Upper lobe of right lung (tissue), 1 donor: ENCODE results near the gene GPC3. TPM values are rescaled to one million over a fixed set of nuclear protein-coding genes. Genes with fewer than 3 reads are reported as not detected.

Experiments used
- ATAC-seq: fragments of 200-7000 bp; cut with Tn5 transposase; one replicate; pipeline ENCODE4 v1.9.1; 2020; ENCODE audit warnings: mild to moderate bottlenecking, moderate library complexity
- DNase-seq: peaks from one replicate; pipeline ENCODE4 v3.0.0-alpha.2; 2020
- H3K27ac ChIP-seq: fragments of 200-600 bp; one replicate; pipeline ENCODE4 v1.8.0; 2022
- H3K27me3 ChIP-seq: fragments of 200-600 bp; one replicate; pipeline ENCODE4 v1.8.0; 2022; ENCODE audit warnings: mild to moderate bottlenecking
- H3K36me3 ChIP-seq: fragments of 200-600 bp; one replicate; pipeline ENCODE4 v1.8.0; 2022
- H3K4me1 ChIP-seq: fragments of 200-600 bp; one replicate; pipeline ENCODE4 v1.8.0; 2022
- H3K4me3 ChIP-seq: fragments of 200-600 bp; one replicate; pipeline ENCODE4 v1.8.0; 2022; ENCODE audit warnings: mild to moderate bottlenecking
- H3K9me3 ChIP-seq: fragments of 200-600 bp; one replicate; pipeline ENCODE4 v1.8.0; 2022
- CTCF ChIP-seq: fragments of 200-600 bp; IDR thresholded peaks from one replicate; pipeline ENCODE4 v1.8.0; 2022; ENCODE audit warnings: antibody characterized with exemption
- intact Hi-C: fragments of 100-400 bp; cut with DNase I; formaldehyde crosslinking; loops from one replicate; pipeline ENCODE4 v1.11.0; 2022
- total RNA-seq: library from RNA; stranded (reverse); fragmentation: NEBNext Ultra II Directional; extraction: Animal tissue kit (Norgen Biotek cat#: 25700); gene quantifications from one replicate; pipeline ENCODE4 v1.2.1, GENCODE V29; 2021
- donor health status: DM: no; HTN: yes; CAD: no; lungs with severe emphysema.

The GPC3 gene
- total RNA-seq, 1 donor from 2014 or later: 67.7 TPM

- no peaks in the 10 kb centered on the region for H3K36me3 ChIP-seq
- ATAC-seq: no peak
- no peak overlapping the region for H3K27ac ChIP-seq
- no peaks in the 10 kb centered on the region for H3K27me3 ChIP-seq
- no peak for DNase-seq
- H3K4me1 ChIP-seq: no peaks in the 10 kb centered on the region
- intact Hi-C loops: no loop called here
- no peaks in the 10 kb centered on the region for H3K9me3 ChIP-seq
- no peak overlapping the region for H3K4me3 ChIP-seq
- TF ChIP-seq CTCF: no peak
Measured at GRCh38 chrX:133980832-133981588, 4.4 kb downstream of the GPC3 start.

GRCh38 chrX:133980406-133980805, 5.0 kb downstream of the GPC3 start:
- DNase-seq: no peak
- no peaks in the 10 kb centered on the region for H3K4me1 ChIP-seq
- intact Hi-C loops: no loop called here
- H3K9me3 ChIP-seq: no peaks in the 10 kb centered on the region
- no peak for ATAC-seq
- no peaks in the 10 kb centered on the region for H3K27me3 ChIP-seq
- H3K27ac ChIP-seq: no peak overlapping the region
- no peak for TF ChIP-seq CTCF
- no peak overlapping the region for H3K4me3 ChIP-seq
- no peaks in the 10 kb centered on the region for H3K36me3 ChIP-seq

- DNase-seq (no peak), ATAC-seq (no peak)
- TF ChIP-seq CTCF: no peak
- H3K36me3 ChIP-seq: no peaks in the 10 kb centered on the region
- H3K4me3 ChIP-seq: no peak overlapping the region
- no peaks in the 10 kb centered on the region for H3K9me3 ChIP-seq
- H3K27me3 ChIP-seq: no peaks in the 10 kb centered on the region
- no peak overlapping the region for H3K27ac ChIP-seq
- intact Hi-C loops: no loop called here
- H3K4me1 ChIP-seq: no peaks in the 10 kb centered on the region
Measured at GRCh38 chrX:133979641-133980230, 5.7 kb downstream of the GPC3 start.

- H3K4me3 ChIP-seq: no peak overlapping the region
- intact Hi-C loops: no loop called here
- H3K4me1 ChIP-seq: no peaks in the 10 kb centered on the region
- no peaks in the 10 kb centered on the region for H3K27me3 ChIP-seq
- H3K36me3 ChIP-seq: no peaks in the 10 kb centered on the region
- TF ChIP-seq CTCF: no peak
- DNase-seq: no peak
- H3K9me3 ChIP-seq: no peaks in the 10 kb centered on the region
- no peak overlapping the region for H3K27ac ChIP-seq
- no peak for ATAC-seq
Measured at GRCh38 chrX:133973704-133974103, 11.7 kb downstream of the GPC3 start.

GRCh38 chrX:133972916-133973315, 12.5 kb downstream of the GPC3 start:
- H3K27me3 ChIP-seq: no peaks in the 10 kb centered on the region
- intact Hi-C loops: no loop called here
- H3K4me1 ChIP-seq: no peaks in the 10 kb centered on the region
- DNase-seq (no peak), ATAC-seq (no peak)
- no peak for TF ChIP-seq CTCF
- no peaks in the 10 kb centered on the region for H3K9me3 ChIP-seq
- H3K27ac ChIP-seq: no peak overlapping the region
- no peaks in the 10 kb centered on the region for H3K36me3 ChIP-seq
- no peak overlapping the region for H3K4me3 ChIP-seq
